Measurements from ENCODE around the gene HTN3.
"Not testable (repeated sequence)": the region's sequence is repeated elsewhere in the genome, so short reads cannot be mapped to it uniquely, and the experiment has no call there.

The HTN3 gene

GRCh38 chr4:70028159-70028558, at the start of gene HTN3:
Gene HTN3 (plus strand): TSS chr4:70028459. CDS start chr4:70030741, 2,282 bp downstream.
- DNase-seq, result not testable (repeated sequence)

GRCh38 chr4:69984030-69984443, 44.2 kb upstream of the HTN3 start:
- DNase-seq, result no peak

DNA sequence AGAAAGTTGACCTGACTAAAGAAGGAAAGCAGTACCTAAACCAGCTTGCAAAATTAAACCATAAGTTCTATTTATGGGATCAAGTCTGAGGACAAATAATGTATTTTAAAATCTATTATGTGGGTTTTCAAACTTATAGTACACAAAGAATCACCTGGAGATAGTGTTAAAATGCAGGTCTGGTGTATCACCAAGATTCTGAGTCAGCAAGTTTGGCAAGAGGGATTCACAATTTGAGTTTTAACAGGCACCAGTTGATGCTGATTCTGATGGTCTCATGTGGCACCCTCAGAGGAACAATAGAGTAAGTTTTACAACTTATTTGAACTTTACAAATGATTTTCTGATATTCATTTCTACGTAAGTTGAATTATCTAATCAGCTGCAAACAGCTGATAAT, 41.6 kb upstream of the HTN3 start:
- DNase-seq, result no peak

DNA sequence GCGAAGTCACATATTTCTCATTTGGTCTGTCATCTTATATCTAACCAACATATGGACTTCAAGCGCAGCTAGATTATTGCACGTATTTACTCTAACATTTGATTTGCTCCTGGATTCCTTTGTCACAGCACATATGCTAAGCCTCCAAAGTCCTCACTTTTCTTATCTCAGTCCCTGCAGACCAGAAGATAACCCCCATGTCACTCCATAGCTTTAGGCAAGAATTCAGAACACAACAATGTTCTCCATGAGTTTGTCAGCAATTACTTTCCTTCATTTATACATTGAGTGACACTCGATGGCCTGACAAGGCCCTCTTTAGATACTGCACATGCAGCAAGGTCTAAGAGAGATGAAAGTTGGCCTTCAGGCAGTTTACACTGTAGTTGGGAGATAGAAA, 37.2 kb upstream of the HTN3 start:
- no peak for DNase-seq

DNA sequence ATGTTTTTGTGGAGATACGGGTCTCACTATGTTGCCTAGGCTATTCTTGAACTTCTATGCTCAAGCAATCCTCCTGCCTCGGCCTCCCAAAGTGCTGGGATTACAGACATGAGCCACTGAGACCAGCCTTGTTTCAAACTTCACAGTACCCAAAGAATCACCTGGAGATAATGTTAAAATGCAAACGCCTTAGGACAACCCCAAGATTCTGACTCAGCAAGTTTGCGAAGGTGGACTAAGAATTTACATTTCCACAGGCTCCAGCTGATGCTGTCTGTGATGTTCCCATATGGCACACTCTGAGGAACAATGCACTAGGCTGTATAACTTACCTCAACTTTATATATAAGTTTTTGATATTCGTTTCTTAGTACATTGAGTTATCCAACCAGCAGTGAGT, 33.5 kb upstream of the HTN3 start:
- no peak for DNase-seq

GRCh38 chr4:69995526-69996016, 32.7 kb upstream of the HTN3 start, which contains the start of gene STATH:
Gene STATH (plus strand): TSS chr4:69995966. CDS start chr4:69998438, 2,472 bp downstream.
- DNase-seq, result no peak

GRCh38 chr4:69999420-69999819, 28.8 kb upstream of the HTN3 start:
- DNase-seq, result no peak

GRCh38 chr4:70000711-70001110, 27.5 kb upstream of the HTN3 start:
- DNase-seq, result no peak

- no peak for DNase-seq
These were observed 25.8 kb upstream of the HTN3 start for GRCh38 chr4:70002507-70002906.

DNA sequence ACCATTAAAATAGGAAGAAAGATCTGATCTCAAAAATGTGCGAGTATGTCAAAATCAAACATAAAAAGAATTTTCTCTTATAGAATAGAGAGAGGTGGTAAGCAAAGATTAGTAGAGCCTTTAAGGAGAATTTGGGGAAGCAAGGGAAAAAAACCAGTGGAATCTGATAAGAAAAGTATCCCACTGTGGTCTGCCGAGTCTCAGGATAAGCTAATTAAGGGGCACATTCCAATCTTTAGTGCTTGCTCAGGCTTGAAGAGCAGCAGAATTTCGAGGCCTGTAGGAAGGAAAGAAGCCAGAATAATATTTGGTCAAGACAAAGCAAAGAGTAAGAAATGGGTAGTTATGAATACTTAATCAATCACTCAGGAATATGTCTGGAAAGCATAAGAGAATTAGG, 19.5 kb upstream of the HTN3 start:
- no peak for DNase-seq

DNA sequence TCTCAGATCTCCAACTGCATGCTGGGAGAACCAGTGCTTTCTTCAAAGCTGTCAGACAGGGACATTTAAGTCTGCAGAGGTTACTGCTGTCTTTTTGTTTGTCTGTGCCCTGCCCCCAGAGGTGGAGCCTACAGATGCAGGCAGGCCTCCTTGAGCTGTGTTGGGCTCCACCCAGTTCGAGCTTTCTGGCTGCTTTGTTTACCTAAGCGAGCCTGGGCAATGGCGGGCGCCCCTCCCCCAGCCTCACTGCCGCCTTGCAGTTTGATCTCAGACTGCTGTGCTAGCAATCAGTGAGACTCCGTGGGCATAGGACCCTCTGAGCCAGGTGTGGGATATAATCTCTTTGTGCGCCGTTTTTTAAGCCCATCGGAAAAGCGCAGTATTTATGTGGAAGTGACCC, 9.3 kb upstream of the HTN3 start:
- DNase-seq, result not testable (repeated sequence)

GRCh38 chr4:70023218-70023617, 5.0 kb upstream of the HTN3 start:
- no peak for DNase-seq

GRCh38 chr4:70027011-70027410, 1.2 kb upstream of the HTN3 start:
- DNase-seq, result no peak

DNA sequence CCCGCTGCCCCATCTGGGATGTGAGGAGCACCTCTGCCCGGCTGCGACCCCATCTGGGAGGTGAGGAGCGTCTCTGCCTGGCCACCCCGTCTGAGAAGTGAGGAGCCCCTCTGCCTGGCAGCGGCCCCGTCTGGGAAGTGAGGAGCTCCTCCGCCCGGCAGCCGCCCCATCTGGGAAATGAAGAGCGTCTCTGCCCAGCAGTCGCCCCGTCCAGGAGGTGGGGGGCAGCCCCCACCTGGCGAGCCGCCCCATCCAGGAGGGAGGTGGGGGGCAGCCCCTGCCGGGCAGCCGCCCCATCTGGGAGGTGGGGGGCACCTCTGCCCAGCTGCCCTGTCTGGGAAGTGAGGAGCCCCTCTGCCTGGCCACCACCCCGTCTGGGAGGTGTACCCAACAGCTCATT, 9.3 kb downstream of the HTN3 start:
- DNase-seq, result not testable (repeated sequence)

GRCh38 chr4:70039928-70040327, 11.7 kb downstream of the HTN3 start:
- DNase-seq, result not testable (repeated sequence)

DNA sequence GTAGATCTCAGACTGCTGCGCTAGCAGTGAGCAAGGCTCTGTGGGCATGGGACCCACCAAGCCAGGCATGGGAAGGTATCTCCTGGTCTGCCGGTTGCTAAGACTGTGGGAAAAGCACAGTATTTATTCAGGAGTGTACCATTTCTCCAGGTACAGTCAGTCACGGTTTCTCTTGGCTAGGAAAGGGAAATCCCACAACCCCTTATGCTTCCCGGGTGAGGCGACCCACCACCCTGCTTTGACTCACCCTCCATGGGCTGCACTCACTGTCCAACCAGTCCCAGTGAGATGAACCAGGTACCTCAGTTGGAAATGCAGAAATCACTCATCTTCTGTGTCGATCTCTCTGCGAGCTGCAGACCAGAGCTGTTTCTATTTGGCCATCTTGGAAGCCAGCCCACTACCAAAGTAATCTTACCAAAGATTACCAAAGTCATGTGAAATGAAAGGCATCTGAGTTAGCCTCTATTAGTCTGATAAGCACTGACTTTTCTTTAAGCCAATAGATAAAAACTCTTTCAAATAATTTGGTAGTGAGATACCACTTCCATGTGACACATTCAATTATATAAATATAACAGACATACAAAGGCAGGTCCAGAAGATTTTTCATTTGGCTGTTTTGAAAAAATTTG, 13.5 kb downstream of the HTN3 start:
- no peak for DNase-seq

GRCh38 chr4:70050138-70050537, 21.9 kb downstream of the HTN3 start, which contains the start of gene HTN1:
Gene HTN1 (plus strand): TSS chr4:70050438. CDS start chr4:70053077, 2,639 bp downstream.
- DNase-seq, result not testable (repeated sequence)

DNA sequence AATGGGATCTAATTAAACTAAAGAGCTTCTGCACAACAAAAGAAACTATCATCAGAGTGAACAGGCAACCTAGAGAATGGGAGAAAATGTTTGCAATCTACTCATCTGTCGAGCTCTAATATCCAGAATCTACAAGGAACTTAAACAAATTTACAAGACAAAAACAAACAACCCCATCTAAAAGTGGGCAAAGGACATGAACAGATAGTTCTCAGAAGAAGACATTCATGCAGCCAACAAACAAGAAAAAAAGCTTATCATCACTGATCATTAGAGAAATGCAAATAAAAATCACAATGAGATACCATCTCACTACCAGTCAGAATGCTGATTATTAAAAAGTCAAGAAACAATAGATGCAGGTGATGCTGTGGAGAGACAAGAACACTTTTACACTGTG, 28.3 kb downstream of the HTN3 start:
- not testable (repeated sequence) for DNase-seq

DNA sequence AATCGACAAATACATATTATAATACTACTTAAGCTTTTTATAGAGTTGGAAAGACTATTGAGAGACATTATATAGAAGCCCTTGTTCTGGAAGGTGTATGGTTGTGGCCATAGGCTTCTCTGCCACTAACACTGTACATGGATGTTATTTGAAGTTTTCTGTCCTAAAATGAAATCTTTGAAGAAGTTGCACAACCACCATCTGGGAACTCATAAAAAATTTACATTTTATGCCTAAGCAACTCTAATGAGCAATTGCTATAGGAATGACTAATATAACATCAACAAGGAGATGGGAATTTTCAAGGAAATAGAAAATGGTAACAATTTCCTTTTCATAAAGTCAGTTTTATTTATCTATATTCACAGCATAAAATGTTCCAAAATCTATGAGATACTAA, 29.4 kb downstream of the HTN3 start:
- DNase-seq, result no peak

DNA sequence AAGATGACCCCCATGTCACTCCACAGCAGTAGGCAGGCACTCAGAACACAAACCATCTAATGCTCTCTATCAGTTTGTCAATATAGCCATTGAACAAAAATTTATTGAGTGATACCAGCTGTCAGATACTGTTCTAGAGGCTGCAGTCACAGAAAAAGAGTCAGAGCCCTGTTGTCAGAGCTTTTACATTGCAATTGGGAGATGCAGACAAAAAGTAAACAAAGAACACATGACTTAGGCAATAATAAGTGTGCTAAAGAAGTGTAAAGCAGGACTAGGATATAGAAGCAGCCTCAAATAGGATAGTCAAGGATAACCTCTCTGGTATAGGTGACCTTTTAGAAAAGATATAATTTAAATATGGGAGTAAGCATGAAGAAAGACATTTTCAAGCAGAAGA, 30.9 kb downstream of the HTN3 start:
- no peak for DNase-seq

DNA sequence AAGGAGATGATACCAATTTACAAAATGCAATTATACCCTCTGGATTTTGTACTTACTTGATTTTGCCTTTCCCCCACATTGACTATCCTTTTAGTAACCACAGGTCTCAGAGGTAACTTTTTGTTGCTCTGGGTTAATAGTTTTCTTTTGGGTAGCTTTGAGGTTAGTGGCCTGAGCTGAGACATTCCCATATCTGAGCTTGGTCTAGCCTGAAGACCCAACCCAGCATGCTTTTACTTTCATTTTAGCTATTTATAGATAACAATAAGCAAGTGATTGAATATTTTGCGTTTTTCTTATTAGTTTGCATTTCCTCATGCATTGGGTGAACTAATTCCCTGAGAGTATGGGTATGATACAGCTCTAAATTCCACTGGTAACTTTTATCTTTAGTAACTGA, 33.7 kb downstream of the HTN3 start:
- no peak for DNase-seq

DNA sequence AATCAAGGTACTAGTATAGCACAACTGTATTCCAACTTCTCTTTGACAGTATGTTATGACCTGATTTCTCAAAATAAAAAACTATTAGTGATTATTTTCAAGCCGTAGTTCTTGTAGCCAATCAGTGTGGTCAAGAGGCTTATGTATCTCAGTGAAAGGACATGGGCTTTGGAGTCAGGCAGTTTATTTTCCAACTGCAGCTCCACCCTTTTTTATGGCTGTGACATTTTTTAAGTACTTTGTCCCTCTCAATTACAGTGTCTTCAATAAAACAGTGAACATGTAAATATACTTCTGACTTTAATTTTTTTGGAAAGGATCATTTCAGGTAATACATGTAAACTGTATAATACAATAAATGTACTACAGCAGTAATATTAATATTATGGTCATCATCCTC, 51.9 kb downstream of the HTN3 start:
- DNase-seq, result no peak
